Activated naive CD8-positive, alpha-beta T cell treated with anti-CD3 and anti-CD28 coated beads, Interleukin-2, amount 10 ng/mL, durations not matched to agents 7 days and 5 days (primary cell): ENCODE measurements around the gene TECPR1. TPM values are rescaled to one million over a fixed set of nuclear protein-coding genes. Genes with fewer than 3 reads are reported as not detected.

Source experiments
- ATAC-seq: fragments of 150-1000 bp; cut with Tn5 transposase; one replicate; pipeline ENCODE4 v1.10.0; 2021; ENCODE audit warnings: low read depth, moderate library complexity
- POLR2A ChIA-PET: fragments of 350-600 bp; sonication (Branson Sonifier 250); formaldehyde crosslinking; loops from one replicate; lab custom pipeline; 2021; ENCODE audit warnings: antibody characterized with exemption; lab: Charles Lee
- DNase-seq: peaks from one replicate; pipeline ENCODE4 v3.0.0; 2021
- H3K27ac Mint-ChIP-seq: one replicate; pipeline ENCODE4 v1.8.0; 2022; ENCODE audit warnings: mild to moderate bottlenecking, mixed read lengths
- H3K27me3 Mint-ChIP-seq: one replicate; pipeline ENCODE4 v1.8.0; 2022; ENCODE audit warnings: mild to moderate bottlenecking, moderate library complexity, mixed read lengths
- H3K36me3 Mint-ChIP-seq: one replicate; pipeline ENCODE4 v1.8.0; 2021; ENCODE audit warnings: mild to moderate bottlenecking, mixed read lengths
- H3K4me1 Mint-ChIP-seq: one replicate; pipeline ENCODE4 v1.8.0; 2021; ENCODE audit warnings: mixed read lengths
- H3K4me3 Mint-ChIP-seq: one replicate; pipeline ENCODE4 v1.8.0; 2022; ENCODE audit warnings: mild to moderate bottlenecking, moderate library complexity, mixed read lengths
- H3K9me3 Mint-ChIP-seq: one replicate; pipeline ENCODE4 v1.8.0; 2021; ENCODE audit warnings: mixed read lengths
- total RNA-seq, 2 experiments: library from RNA; stranded (reverse); gene quantifications; one replicate each; pipeline ENCODE4 v1.2.3, GENCODE V29; 2021

The TECPR1 gene
- total RNA-seq, 2 experiments from 2014 or later, result 78.9 to 80.2 TPM

GRCh38 chr7:98213888-98214810 is 37.9 kb downstream of the TECPR1 start:
- no peak overlapping the region for H3K27ac Mint-ChIP-seq
- H3K4me3 Mint-ChIP-seq, result no peak overlapping the region
- H3K4me1 Mint-ChIP-seq, result peaks cover 6% of the 10 kb centered on the region
- no peaks in the 10 kb centered on the region for H3K9me3 Mint-ChIP-seq
- ATAC-seq (no peak), DNase-seq (no peak)
- H3K27me3 Mint-ChIP-seq, result no peaks in the 10 kb centered on the region
- H3K36me3 Mint-ChIP-seq, result peaks cover under 1% of the 10 kb centered on the region
- POLR2A ChIA-PET, result interaction anchor here (0.9 to 1.7 kb wide), 3 partner anchors 12 to 66 kb away, joined by 4 to 5 read pairs (median 5); no protein-coding TSS in a partner anchor

GRCh38 chr7:98213296-98213887 is 38.6 kb downstream of the TECPR1 start:
- POLR2A ChIA-PET, result interaction anchor here (1.1 to 1.7 kb wide), 2 partner anchors 11 to 66 kb away, joined by 4 to 5 read pairs; no protein-coding TSS in a partner anchor
- ATAC-seq (no peak), DNase-seq (no peak)
- H3K36me3 Mint-ChIP-seq, result no peaks in the 10 kb centered on the region
- no peak overlapping the region for H3K27ac Mint-ChIP-seq
- no peak overlapping the region for H3K4me3 Mint-ChIP-seq
- no peaks in the 10 kb centered on the region for H3K27me3 Mint-ChIP-seq
- H3K4me1 Mint-ChIP-seq, result peaks cover 3% of the 10 kb centered on the region
- no peaks in the 10 kb centered on the region for H3K9me3 Mint-ChIP-seq

GRCh38 chr7:98212532-98213041 is 39.4 kb downstream of the TECPR1 start:
- Mint-ChIP-seq H3K4me3 (no peak overlapping the region), H3K27me3 (no peaks in the 10 kb centered on the region), H3K27ac (no peak overlapping the region), H3K4me1 (no peaks in the 10 kb centered on the region), H3K9me3 (no peaks in the 10 kb centered on the region), H3K36me3 (no peaks in the 10 kb centered on the region)
- POLR2A ChIA-PET, result interaction anchor here (1.3 kb wide), 1 partner anchor 38 kb away, joined by 4 read pairs; no protein-coding TSS in a partner anchor
- DNase-seq, result no peak
- no peak for ATAC-seq

- H3K4me1 Mint-ChIP-seq, result no peaks in the 10 kb centered on the region
- no peak overlapping the region for H3K27ac Mint-ChIP-seq
- no peak for DNase-seq
- POLR2A ChIA-PET, result interaction anchor here (1.3 kb wide), 1 partner anchor 39 kb away, joined by 4 read pairs; no protein-coding TSS in a partner anchor
- H3K9me3 Mint-ChIP-seq, result no peaks in the 10 kb centered on the region
- no peak for ATAC-seq
- peak overlapping the region; percentile 39 for H3K4me3 Mint-ChIP-seq
- peaks cover 2% of the 10 kb centered on the region for H3K36me3 Mint-ChIP-seq
- H3K27me3 Mint-ChIP-seq, result no peaks in the 10 kb centered on the region
Measured at GRCh38 chr7:98211676-98212531, 40.1 kb downstream of the TECPR1 start.

- Mint-ChIP-seq H3K36me3 (peaks cover 2% of the 10 kb centered on the region), H3K4me1 (no peaks in the 10 kb centered on the region), H3K9me3 (no peaks in the 10 kb centered on the region), H3K27me3 (no peaks in the 10 kb centered on the region), H3K4me3 (peak within 1 kb of the TSS; percentile 39), H3K27ac (no peak within 1 kb of the TSS)
- ATAC-seq, result peak; percentile 26
- DNase-seq, result no peak
- POLR2A ChIA-PET, result no interaction called here
Measured at GRCh38 chr7:98211221-98211675, 40.8 kb downstream of the TECPR1 start, which contains the start of gene BHLHA15. TSS of gene BHLHA15 (plus strand) at chr7:98211439. CDS start at chr7:98212310, 871 bp downstream.

- Mint-ChIP-seq H3K4me1 (no peaks in the 10 kb centered on the region), H3K27ac (no peak overlapping the region), H3K4me3 (no peak overlapping the region), H3K36me3 (peaks cover 5% of the 10 kb centered on the region), H3K9me3 (no peaks in the 10 kb centered on the region), H3K27me3 (no peaks in the 10 kb centered on the region)
- no peak for ATAC-seq
- POLR2A ChIA-PET, result no interaction called here
- DNase-seq, result no peak
Measured at GRCh38 chr7:98210513-98211220, 41.4 kb downstream of the TECPR1 start.

- Mint-ChIP-seq H3K27ac (no peak overlapping the region), H3K36me3 (peaks cover 9% of the 10 kb centered on the region), H3K4me3 (no peak overlapping the region), H3K4me1 (peaks cover 3% of the 10 kb centered on the region), H3K9me3 (no peaks in the 10 kb centered on the region), H3K27me3 (no peaks in the 10 kb centered on the region)
- ATAC-seq (no peak), DNase-seq (no peak)
- POLR2A ChIA-PET, result no interaction called here
Measured at GRCh38 chr7:98209166-98209920, 42.7 kb downstream of the TECPR1 start.

GRCh38 chr7:98206451-98207330 is 45.3 kb downstream of the TECPR1 start:
- H3K4me3 Mint-ChIP-seq, result no peak overlapping the region
- peaks cover 20% of the 10 kb centered on the region for H3K4me1 Mint-ChIP-seq
- H3K27me3 Mint-ChIP-seq, result no peaks in the 10 kb centered on the region
- DNase-seq (no peak), ATAC-seq (no peak)
- peaks cover 15% of the 10 kb centered on the region for H3K36me3 Mint-ChIP-seq
- no peak overlapping the region for H3K27ac Mint-ChIP-seq
- no peaks in the 10 kb centered on the region for H3K9me3 Mint-ChIP-seq
- POLR2A ChIA-PET, result no interaction called here

GRCh38 chr7:98205162-98205845 is 46.7 kb downstream of the TECPR1 start:
- POLR2A ChIA-PET, result no interaction called here
- no peak for ATAC-seq
- DNase-seq, result no peak
- Mint-ChIP-seq H3K4me3 (no peak overlapping the region), H3K9me3 (no peaks in the 10 kb centered on the region), H3K27me3 (no peaks in the 10 kb centered on the region), H3K36me3 (peaks cover 17% of the 10 kb centered on the region), H3K27ac (no peak overlapping the region), H3K4me1 (peaks cover 30% of the 10 kb centered on the region)

- Mint-ChIP-seq H3K4me3 (no peak overlapping the region), H3K4me1 (peaks cover 35% of the 10 kb centered on the region), H3K27ac (no peak overlapping the region), H3K9me3 (no peaks in the 10 kb centered on the region), H3K27me3 (no peaks in the 10 kb centered on the region), H3K36me3 (peaks cover 20% of the 10 kb centered on the region)
- DNase-seq (no peak), ATAC-seq (no peak)
- POLR2A ChIA-PET, result no interaction called here
Measured at GRCh38 chr7:98204670-98205069, 47.4 kb downstream of the TECPR1 start.
